Measurements from ENCODE around the gene NSFL1C. TPM values are rescaled to one million over a fixed set of nuclear protein-coding genes. Genes with fewer than 3 reads are reported as not detected.
A peak's percentile ranks its signal among the peaks of the same experiment; 100 is the strongest.

The NSFL1C gene
- polyA plus RNA-seq, 1 of the 3 experiments (the other 2 are of a cell fraction): 45.9 TPM

GRCh38 chr20:1440024-1440423 lies 26.6 kb downstream of the NSFL1C start:
- Histone ChIP-seq H2AFZ (ENCODE audit: low read depth) (no peak overlapping the region), H3K36me3 (replicated peaks in 1 of 2; ENCODE audit: control insufficient read depth in 1 of 2, insufficient read depth in 2 of 2, low read length in 1 of 2) (peaks cover 21 to 39% of the 10 kb centered on the region in 2 experiments), H3K27ac (ENCODE audit: low read depth in 2 of 2, low read length in 1 of 2) (no peak overlapping the region), H3K4me2 (no peak overlapping the region), H3K4me1 (ENCODE audit: control insufficient read depth in 1 of 2, insufficient read depth in 2 of 2, low read depth in 1 of 2, low read length in 1 of 2) (no peaks in the 10 kb centered on the region), H3K79me2 (ENCODE audit: insufficient read depth) (no peaks in the 10 kb centered on the region), H3K4me3 (ENCODE audit: low read depth in 2 of 2, low read length in 1 of 2) (no peak overlapping the region), H3F3A (replicated peaks; ENCODE audit: insufficient read depth) (no peaks in the 10 kb centered on the region), H3K9ac (no peak overlapping the region), H3K9me3 (no peaks in the 10 kb centered on the region), H3K27me3 (ENCODE audit: insufficient read depth) (no peaks in the 10 kb centered on the region), H3K9me2 (no peaks in the 10 kb centered on the region), H4K20me1 (ENCODE audit: insufficient read depth) (no peaks in the 10 kb centered on the region)
- ChIA-PET POLR2A (no interaction called here), CTCF (interaction anchor here (0.9 to 5.5 kb wide), 4 partner anchors 10 to 128 kb away, joined by 3 to 31 read pairs (median 3); no protein-coding TSS in a partner anchor)
- no peak for TF ChIP-seq USF1 (IDR thresholded peaks at IDR 0.05; ENCODE audit: borderline replicate concordance, low read depth)
- TF ChIP-seq CTCF (IDR thresholded peaks at IDR 0.05): peak; percentile 41
- DNase-seq: peak; percentile 10
- 86% methylated on average over 6 of the region's 6 CpGs for WGBS (ENCODE audit: low lambda C conversion rate)

GRCh38 chr20:1438361-1438760 lies 28.3 kb downstream of the NSFL1C start:
- no peak overlapping the region for H3K9ac ChIP-seq
- no peaks in the 10 kb centered on the region for H3F3A ChIP-seq (replicated peaks; ENCODE audit: insufficient read depth)
- H3K27ac ChIP-seq (ENCODE audit: low read depth in 2 of 2, low read length in 1 of 2): no peak overlapping the region
- CTCF ChIA-PET: interaction anchor here (0.7 to 5.5 kb wide), 13 partner anchors 9 to 140 kb away, joined by 3 to 31 read pairs (median 6); partner anchors contain the start of genes FKBP1A, NSFL1C and SDCBP2
- no peaks in the 10 kb centered on the region for H4K20me1 ChIP-seq (ENCODE audit: insufficient read depth)
- no peak overlapping the region for H3K4me3 ChIP-seq (ENCODE audit: low read depth in 2 of 2, low read length in 1 of 2)
- no peaks in the 10 kb centered on the region for H3K9me2 ChIP-seq
- H3K79me2 ChIP-seq (ENCODE audit: insufficient read depth): no peaks in the 10 kb centered on the region
- POLR2A ChIA-PET: no interaction called here
- H3K4me1 ChIP-seq (ENCODE audit: control insufficient read depth in 1 of 2, insufficient read depth in 2 of 2, low read depth in 1 of 2, low read length in 1 of 2): no peaks in the 10 kb centered on the region
- no peak overlapping the region for H2AFZ ChIP-seq (ENCODE audit: low read depth)
- H3K9me3 ChIP-seq: no peaks in the 10 kb centered on the region
- no peak overlapping the region for H3K4me2 ChIP-seq
- H3K36me3 ChIP-seq (replicated peaks in 1 of 2; ENCODE audit: control insufficient read depth in 1 of 2, insufficient read depth in 2 of 2, low read length in 1 of 2): peaks cover 7 to 23% of the 10 kb centered on the region in 2 experiments
- no peak for DNase-seq
- TF ChIP-seq RCOR1 (IDR thresholded peaks at IDR 0.05; ENCODE audit: low read length): no peak
- TF ChIP-seq FOXJ3 (CRISPR knock-in tag; IDR thresholded peaks at IDR 0.05): no peak
- no peak for TF ChIP-seq FOXM1 (IDR thresholded peaks at IDR 0.05; ENCODE audit: low read depth)
- TF ChIP-seq RFX5 (IDR thresholded peaks at IDR 0.05; ENCODE audit: low read length): no peak
- TF ChIP-seq EZH2phosphoT487 (IDR thresholded peaks at IDR 0.05; ENCODE audit: borderline replicate concordance, low read depth): no peak
- no peak for TF ChIP-seq FOSL2 (IDR thresholded peaks at IDR 0.05; ENCODE audit: borderline replicate concordance, low read depth)
- no peak for TF ChIP-seq POLR2AphosphoS5 (IDR thresholded peaks at IDR 0.05; ENCODE audit: low read depth, low read length)
- no peak for TF ChIP-seq EP300 (IDR thresholded peaks at IDR 0.05; ENCODE audit: borderline replicate concordance in 1 of 2, low read depth in 1 of 2, low read length in 1 of 2)
- no peak for TF ChIP-seq NRF1 (IDR thresholded peaks at IDR 0.05; ENCODE audit: low read depth, low read length)
- TF ChIP-seq NFIC (IDR thresholded peaks at IDR 0.05; ENCODE audit: borderline replicate concordance): no peak
- no peak for TF ChIP-seq RAD21 (IDR thresholded peaks at IDR 0.05; ENCODE audit: low read length)
- TF ChIP-seq TCF12 (IDR thresholded peaks at IDR 0.05): no peak
- no peak for TF ChIP-seq TEAD4 (IDR thresholded peaks at IDR 0.05; ENCODE audit: borderline replicate concordance, insufficient read depth)
- TF ChIP-seq MXI1 (IDR thresholded peaks at IDR 0.05; ENCODE audit: low read depth, low read length): no peak
- 83% methylated on average over 1 of the region's 1 CpG for WGBS (ENCODE audit: low lambda C conversion rate)
- H3K27me3 ChIP-seq (ENCODE audit: insufficient read depth): no peaks in the 10 kb centered on the region
